Brain pericyte (primary cell): ENCODE results near the gene ARHGAP10.
"Not testable (repeated sequence)": the region's sequence is repeated elsewhere in the genome, so short reads cannot be mapped to it uniquely, and the experiment has no call there.

Experiments used
- DNase-seq: peaks from one replicate; pipeline ENCODE4 v3.0.0-alpha.2; 2012; ENCODE audit warnings: low read depth, low spot score

Gene ARHGAP10

GRCh38 chr4:147901388-147901787 lies 169.5 kb downstream of the ARHGAP10 start:
- no peak for DNase-seq

GRCh38 chr4:147901916-147902315 lies 170.0 kb downstream of the ARHGAP10 start:
- no peak for DNase-seq

DNA sequence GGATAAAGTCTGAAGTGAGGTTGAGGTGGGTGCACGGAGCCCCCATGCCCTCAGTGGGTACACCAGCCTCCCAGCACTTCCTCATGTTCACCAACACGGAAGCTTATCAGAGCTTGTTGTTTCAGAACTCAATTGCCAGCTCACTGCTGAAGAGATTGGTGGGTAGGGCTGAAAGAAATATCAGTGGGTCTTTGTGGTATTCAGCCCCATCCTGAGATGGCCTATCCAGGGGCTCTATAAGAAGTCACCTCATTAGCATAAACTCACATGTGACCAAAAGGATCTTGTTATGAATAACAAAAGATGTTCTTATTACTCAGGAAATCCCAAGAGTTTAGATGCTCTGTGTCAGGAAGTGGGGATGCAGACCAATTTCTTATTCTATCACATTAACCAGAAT lies 177.3 kb downstream of the ARHGAP10 start:
- no peak for DNase-seq

DNA sequence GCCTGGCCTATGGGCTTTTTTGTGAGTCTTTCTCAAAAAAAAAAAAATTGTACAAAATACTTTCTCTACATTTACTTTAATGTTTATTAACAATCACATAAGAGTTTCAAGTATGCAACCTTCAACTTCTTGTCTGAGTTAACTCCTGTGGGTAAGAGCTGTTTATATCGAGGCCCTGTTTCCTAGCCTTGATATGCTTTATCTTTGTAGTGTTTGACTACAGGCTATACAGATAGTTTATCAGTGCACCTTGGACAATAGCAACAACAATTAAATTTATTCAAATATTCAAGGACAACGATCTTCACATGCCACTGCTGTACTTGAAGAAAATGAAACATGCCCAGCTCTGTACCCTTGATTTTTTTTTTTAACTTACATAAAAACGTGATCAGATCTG lies 178.4 kb downstream of the ARHGAP10 start:
- DNase-seq = no peak

- not testable (repeated sequence) for DNase-seq
Measured at GRCh38 chr4:147912106-147912505, 180.2 kb downstream of the ARHGAP10 start.

DNA sequence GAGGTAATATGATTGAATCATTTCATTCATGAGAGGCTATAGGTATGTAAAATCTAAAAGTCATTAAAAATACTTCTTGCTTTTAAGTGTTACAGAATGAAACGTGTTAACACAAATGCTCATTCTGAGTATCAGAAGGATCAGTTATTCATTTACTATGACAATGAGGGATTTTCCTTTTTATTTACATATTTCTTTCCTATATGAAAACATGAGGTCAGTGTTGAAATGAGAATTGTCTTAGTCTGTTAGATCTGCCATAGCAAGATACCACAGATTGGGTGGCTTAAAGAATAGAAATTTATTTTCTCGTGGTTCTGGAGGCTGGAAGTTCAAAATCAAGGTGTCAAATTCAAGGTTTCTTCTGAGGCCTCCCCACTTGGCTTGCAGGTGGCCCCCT lies 181.2 kb downstream of the ARHGAP10 start:
- DNase-seq = no peak

GRCh38 chr4:147916351-147916750 lies 184.5 kb downstream of the ARHGAP10 start:
- DNase-seq = no peak

DNA sequence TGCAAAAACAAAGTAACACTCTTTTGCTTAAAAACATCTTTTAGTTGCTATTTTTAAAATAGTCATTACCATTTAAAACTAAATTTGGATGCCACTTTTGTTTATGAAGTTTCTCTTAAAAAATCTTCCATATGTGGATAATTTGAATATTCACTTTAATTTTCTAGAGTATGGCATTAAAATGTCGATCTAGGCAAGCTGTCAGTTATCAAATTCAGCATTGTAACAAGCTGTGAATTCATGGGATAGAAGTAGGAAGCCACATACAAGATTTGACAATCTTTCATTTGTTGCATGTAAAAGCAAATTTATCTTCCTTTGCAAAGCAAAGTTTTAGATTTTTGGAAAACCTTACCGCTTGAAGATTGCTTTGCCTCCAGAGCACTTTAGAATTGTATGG lies 191.5 kb downstream of the ARHGAP10 start:
- no peak for DNase-seq

GRCh38 chr4:147923854-147924253 lies 192.0 kb downstream of the ARHGAP10 start:
- no peak for DNase-seq

- DNase-seq = no peak
Measured at GRCh38 chr4:147924604-147925412, 192.9 kb downstream of the ARHGAP10 start.

DNA sequence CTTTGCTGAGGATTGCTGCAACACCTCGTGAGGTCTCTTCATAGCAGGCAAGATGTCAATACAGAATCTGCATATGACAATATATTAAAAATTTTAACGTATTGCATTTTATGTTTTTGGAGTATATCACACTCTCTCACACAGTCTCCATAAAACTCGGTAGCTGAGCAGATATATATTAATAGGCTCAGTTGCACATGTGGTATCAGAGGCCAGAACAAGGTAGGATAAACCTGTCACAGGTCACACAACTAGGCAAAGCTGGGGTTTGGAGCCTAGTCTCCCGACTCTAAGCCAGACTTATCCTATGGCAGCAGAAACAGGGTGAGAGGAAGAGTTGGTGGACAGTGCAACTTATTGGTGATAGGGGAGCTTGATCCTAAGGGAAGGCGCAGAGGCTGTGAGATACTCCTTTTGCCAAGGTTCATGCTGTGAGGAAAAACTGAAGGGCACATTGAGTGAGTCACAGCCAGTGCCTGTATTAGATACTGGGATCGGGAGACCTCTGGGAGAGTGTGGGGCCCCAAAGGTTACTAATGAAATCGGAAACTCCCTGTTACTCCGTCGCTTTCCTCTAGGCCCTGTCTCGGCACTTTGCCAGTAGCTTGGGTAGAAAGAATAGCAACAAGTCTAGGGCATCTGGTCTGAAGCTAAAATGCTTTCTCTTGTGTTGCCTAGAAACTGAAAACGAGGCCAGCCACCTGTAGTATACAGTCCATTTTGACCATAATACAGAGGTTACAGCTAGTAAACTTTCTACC lies 195.7 kb downstream of the ARHGAP10 start:
- DNase-seq = peak; percentile 55

DNA sequence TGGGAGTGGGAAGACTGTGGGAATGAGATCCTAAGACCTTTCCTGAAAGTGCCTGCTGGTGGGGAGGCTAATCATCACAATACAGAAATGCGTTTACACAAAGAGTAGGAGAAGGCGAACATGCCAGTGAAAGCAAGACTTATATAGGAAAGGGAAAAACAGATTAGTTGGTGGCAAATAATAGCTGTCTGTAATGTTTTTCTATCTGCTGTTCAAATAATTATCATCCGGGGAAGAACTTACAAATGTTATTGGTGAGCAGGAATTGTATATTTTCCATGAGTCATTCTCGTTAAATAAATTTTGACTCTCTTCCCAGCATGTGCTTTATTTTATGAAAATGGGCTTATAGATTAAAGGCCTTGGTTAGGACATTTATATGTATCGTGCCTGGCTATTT lies 196.5 kb downstream of the ARHGAP10 start:
- DNase-seq = peak; percentile 13

DNA sequence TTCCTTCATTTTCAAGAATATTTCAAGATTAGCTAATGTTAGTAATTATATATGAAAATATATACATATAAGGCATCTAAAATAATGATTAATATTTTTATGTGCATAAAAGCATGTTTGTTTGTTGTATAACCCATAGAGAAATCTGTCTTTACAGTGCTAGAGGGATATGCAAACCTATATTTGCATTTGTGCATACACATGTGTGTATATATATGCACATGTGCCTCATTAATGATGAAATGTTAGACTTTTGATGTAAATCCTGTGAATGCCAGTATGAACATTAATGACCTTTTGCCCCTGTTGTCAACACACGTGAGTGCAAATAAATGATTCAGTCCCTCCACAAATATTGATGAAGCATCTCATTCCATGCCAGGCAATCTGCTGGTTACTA lies 197.9 kb downstream of the ARHGAP10 start:
- DNase-seq = no peak

- DNase-seq = no peak
Measured at GRCh38 chr4:147933316-147933715, 201.4 kb downstream of the ARHGAP10 start.

DNA sequence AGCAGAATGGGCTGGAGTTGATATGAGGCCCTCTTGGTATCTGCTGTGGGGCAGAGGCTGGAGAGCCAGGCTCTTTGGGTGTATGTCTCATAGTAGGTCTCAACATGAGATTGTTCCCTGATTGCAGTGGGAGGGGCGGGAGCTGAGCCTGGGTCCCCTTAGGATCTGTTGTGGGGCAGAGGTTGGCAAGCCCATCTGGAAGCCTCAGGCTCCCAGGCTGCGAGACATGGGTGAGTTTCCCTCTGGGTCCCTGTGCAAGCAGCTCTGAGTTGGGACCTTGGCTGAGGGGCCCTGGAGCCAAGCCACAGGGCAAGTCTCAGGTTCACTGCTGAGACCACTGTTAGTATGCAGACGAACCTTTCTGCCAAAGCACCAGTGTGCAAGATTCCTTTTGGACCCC lies 201.9 kb downstream of the ARHGAP10 start:
- no peak for DNase-seq

- DNase-seq = no peak
Measured at GRCh38 chr4:147938496-147938895, 206.6 kb downstream of the ARHGAP10 start.

DNA sequence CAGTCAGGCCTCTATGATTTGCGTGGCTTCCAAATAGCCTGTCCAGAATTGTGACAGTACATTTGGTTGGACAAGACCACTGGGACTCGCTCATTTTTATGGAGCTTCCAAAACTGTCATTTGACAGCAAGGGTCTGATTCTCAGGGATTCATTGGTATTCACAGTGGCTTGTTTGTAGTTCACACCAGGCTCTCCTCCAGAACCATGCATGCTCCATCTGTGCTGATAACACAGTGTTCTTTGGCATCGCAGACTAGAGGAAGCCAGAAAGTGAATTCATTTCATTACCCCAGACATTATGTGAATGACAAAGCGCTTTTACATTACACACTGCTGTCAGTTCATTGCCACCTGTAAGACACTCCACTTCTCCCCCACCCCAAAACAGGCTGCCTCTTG lies 208.3 kb downstream of the ARHGAP10 start:
- DNase-seq = no peak

- no peak for DNase-seq
Measured at GRCh38 chr4:147941373-147941772, 209.5 kb downstream of the ARHGAP10 start.

GRCh38 chr4:147942729-147943128 lies 210.8 kb downstream of the ARHGAP10 start:
- no peak for DNase-seq

DNA sequence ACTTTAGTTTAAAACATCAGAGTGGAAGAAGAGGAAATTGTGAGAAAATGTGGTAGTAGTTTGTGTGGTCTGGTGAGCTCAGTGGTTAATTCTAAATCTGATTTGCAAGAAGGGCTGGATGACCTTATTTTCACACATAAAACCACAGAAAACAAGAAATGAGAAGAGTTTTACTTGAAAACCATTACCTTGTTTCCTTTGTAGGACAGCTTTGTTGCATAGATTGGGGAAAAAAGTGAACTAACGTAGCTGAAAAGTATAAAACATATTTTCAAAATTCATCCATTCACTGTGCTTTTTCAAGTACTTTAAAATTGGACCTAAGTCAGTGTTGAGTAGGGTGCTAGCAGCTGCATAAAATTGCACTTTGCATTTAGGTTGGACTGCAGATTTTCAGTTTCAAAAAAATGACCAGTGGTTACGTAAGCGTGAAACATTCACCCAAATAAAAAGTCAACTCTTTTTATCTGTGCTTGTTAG lies 211.3 kb downstream of the ARHGAP10 start:
- DNase-seq = no peak

- DNase-seq = no peak
Measured at GRCh38 chr4:147944249-147944648, 212.4 kb downstream of the ARHGAP10 start.

DNA sequence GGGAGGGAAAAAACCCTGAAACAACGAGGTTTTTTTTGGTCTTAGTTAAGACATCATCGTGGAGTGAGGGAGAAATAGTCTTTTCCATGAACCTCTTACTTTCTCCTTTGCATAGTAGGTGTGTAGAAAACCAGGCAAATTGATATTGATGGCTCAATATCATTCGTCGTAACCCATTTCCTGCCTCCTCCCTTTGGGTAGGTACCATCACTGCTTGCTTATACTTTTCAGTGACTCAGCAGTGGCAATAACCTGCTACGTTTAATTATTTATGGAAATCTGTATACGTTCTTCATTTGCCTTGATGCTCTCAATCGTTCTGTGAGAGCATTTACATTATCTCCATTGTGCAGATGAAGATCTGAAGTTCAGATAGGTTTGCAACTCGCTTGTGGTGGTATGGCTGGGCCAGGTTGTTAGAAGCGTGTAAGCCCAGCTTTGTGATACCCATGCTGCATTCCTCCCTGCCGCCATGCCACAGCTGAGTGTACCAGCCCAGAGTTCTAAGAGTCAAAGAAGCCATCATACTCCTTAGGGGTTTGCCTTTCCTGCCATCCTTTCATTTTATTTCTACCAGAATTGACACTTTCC lies 212.9 kb downstream of the ARHGAP10 start:
- no peak for DNase-seq
